Mesendoderm (in vitro differentiated cells): Measurements from ENCODE around the gene AADAT.
"Not testable (repeated sequence)": the region's sequence is repeated elsewhere in the genome, so short reads cannot be mapped to it uniquely, and the experiment has no call there.

ENCODE experiments used
- DNase-seq: peaks from one replicate; pipeline ENCODE4 v3.0.0; 2013
- H2AK5ac ChIP-seq: 2 replicates; pipeline ENCODE4 v1.6.1; 2013; ENCODE audit warnings: low read length, inconsistent platforms
- H2BK120ac ChIP-seq: 2 replicates; pipeline ENCODE4 v1.6.1; 2013; ENCODE audit warnings: low read depth, mild to moderate bottlenecking, low read length, moderate library complexity, mixed read lengths
- H2BK15ac ChIP-seq: replicated peaks from 2 replicates; pipeline ENCODE4 v1.6.1; 2013; ENCODE audit warnings: low read depth, mild to moderate bottlenecking, moderate library complexity
- H2BK5ac ChIP-seq: 2 replicates; pipeline ENCODE4 v1.6.1; 2013; ENCODE audit warnings: low read length, inconsistent platforms
- H3K18ac ChIP-seq: 2 replicates; pipeline ENCODE4 v1.6.1; 2013; ENCODE audit warnings: mild to moderate bottlenecking, low read length, mixed read lengths
- H3K23ac ChIP-seq: one replicate; pipeline ENCODE4 v1.6.1; 2013; ENCODE audit warnings: low read length
- H3K27ac ChIP-seq: 2 replicates; pipeline ENCODE4 v1.5.1; 2013; ENCODE audit warnings: low read depth, mild to moderate bottlenecking, inconsistent platforms, low read length, moderate library complexity
- H3K27me3 ChIP-seq: 2 replicates; pipeline ENCODE4 v1.6.1; 2013; ENCODE audit warnings: low read length, control low read depth, mild to moderate bottlenecking, inconsistent platforms; ENCODE audit not compliant: insufficient read depth, poor library complexity
- H3K36me3 ChIP-seq: 2 replicates; pipeline ENCODE4 v1.6.1; 2013; ENCODE audit warnings: low read length, inconsistent platforms; ENCODE audit not compliant: control insufficient read depth, insufficient read depth
- H3K4ac ChIP-seq: one replicate; pipeline ENCODE4 v1.6.1; 2013; ENCODE audit warnings: low read depth, mild to moderate bottlenecking, low read length, moderate library complexity
- H3K4me1 ChIP-seq: 2 replicates; pipeline ENCODE4 v1.6.1; 2013; ENCODE audit warnings: low read depth, low read length, inconsistent platforms; ENCODE audit not compliant: control insufficient read depth
- H3K4me2 ChIP-seq: 2 replicates; pipeline ENCODE4 v1.6.1; 2013; ENCODE audit warnings: low read length
- H3K4me3 ChIP-seq: 2 replicates; pipeline ENCODE4 v1.5.1; 2013; ENCODE audit warnings: mild to moderate bottlenecking, low read length
- H3K56ac ChIP-seq: one replicate; pipeline ENCODE4 v1.6.1; 2013; ENCODE audit warnings: low read length
- H3K79me1 ChIP-seq: 2 replicates; pipeline ENCODE4 v1.6.1; 2013; ENCODE audit warnings: low read length, inconsistent platforms
- H3K79me2 ChIP-seq: 2 replicates; pipeline ENCODE4 v1.6.1; 2013; ENCODE audit warnings: mild to moderate bottlenecking, low read length; ENCODE audit not compliant: control insufficient read depth, insufficient read depth
- H3K9ac ChIP-seq: 2 replicates; pipeline ENCODE4 v1.6.1; 2013; ENCODE audit warnings: low read length, inconsistent platforms
- H4K5ac ChIP-seq: one replicate; pipeline ENCODE4 v1.6.1; 2013; ENCODE audit warnings: low read length
- H4K8ac ChIP-seq: one replicate; pipeline ENCODE4 v1.6.1; 2013; ENCODE audit warnings: low read depth, mild to moderate bottlenecking, control low read depth, low read length, moderate library complexity
- WGBS: extraction: QIAGEN DNeasy Blood & Tissue Kit; methylation state at CpG from one replicate; pipeline ENCODE4 v1.1.7; 2013; ENCODE audit warnings: low lambda C conversion rate, missing lambda C conversion rate; ENCODE audit not compliant: insufficient coverage; ENCODE audit errors: extremely low coverage; 5-methylcytosine and 5-hydroxymethylcytosine counted together

AADAT gene

DNA sequence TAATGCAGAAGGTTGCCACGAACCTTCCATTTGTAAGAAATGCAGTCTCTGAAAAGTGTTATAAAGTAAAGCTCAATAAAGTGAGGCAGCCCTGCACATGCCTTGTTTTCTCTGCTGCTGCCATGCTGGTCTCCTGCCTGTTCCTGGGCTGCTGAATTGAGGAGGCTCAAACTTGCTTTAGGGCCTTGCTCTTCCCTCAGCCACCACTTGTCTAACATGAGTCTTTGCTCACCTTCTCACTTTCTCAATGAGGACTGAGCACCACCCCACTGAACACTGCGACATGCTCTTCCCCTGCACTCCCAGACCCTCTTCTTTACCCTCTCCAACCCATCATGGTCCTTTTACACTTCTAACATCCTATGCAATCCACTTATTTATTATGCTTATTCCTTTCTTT lies 38.4 kb downstream of the AADAT start:
- no CpG with 5 or more reads among the region's 2 CpGs for WGBS
- DNase-seq, result peak; percentile 23

DNA sequence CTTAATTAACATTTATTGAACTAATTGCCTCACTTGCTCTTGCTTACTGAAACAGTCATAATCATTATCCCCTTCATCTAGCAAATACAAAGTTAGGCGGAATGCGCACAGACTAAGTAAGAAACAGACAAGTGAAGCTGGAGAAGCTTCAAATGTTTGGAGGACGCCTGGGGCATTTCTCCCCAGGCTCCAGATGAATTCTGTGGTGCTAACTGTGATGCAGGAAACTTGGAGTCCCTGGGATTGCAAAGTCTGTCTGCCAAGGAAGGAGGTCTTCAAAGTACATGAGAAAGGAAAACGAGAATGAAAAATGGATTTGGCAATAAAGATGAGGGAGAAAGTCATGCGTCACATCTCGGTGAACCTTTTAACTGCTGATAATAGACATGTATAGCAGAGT lies 40.0 kb downstream of the AADAT start:
- no peak overlapping the region for H4K5ac ChIP-seq
- H3K4me2 ChIP-seq, result no peak overlapping the region
- H3K27ac ChIP-seq, result no peak overlapping the region
- no peaks in the 10 kb centered on the region for H3K36me3 ChIP-seq
- H3K4me3 ChIP-seq, result no peak overlapping the region
- no peak overlapping the region for H3K56ac ChIP-seq
- no peak for DNase-seq
- H3K4ac ChIP-seq, result no peak overlapping the region
- no CpG with 5 or more reads among the region's 6 CpGs for WGBS
- H2BK5ac ChIP-seq, result no peak overlapping the region
- no peak overlapping the region for H4K8ac ChIP-seq
- H3K79me2 ChIP-seq, result no peaks in the 10 kb centered on the region
- H2BK120ac ChIP-seq, result no peak overlapping the region
- no peaks in the 10 kb centered on the region for H3K79me1 ChIP-seq
- H3K9ac ChIP-seq, result no peak overlapping the region
- H2BK15ac ChIP-seq, result no peak overlapping the region
- no peak overlapping the region for H3K18ac ChIP-seq
- no peaks in the 10 kb centered on the region for H3K4me1 ChIP-seq
- no peaks in the 10 kb centered on the region for H3K27me3 ChIP-seq
- no peak overlapping the region for H2AK5ac ChIP-seq
- no peak overlapping the region for H3K23ac ChIP-seq

More for the DNA sequence above, 38.4 kb downstream of the AADAT start:
- H3K56ac ChIP-seq, result no peak overlapping the region
- H3K18ac ChIP-seq, result no peak overlapping the region
- no peak overlapping the region for H3K4me3 ChIP-seq
- H3K4me1 ChIP-seq, result no peaks in the 10 kb centered on the region
- no peak overlapping the region for H2AK5ac ChIP-seq
- no peak overlapping the region for H3K4ac ChIP-seq
- no peak overlapping the region for H3K27ac ChIP-seq
- H3K79me2 ChIP-seq, result no peaks in the 10 kb centered on the region
- H2BK5ac ChIP-seq, result no peak overlapping the region
- no peak overlapping the region for H3K4me2 ChIP-seq
- H3K36me3 ChIP-seq, result no peaks in the 10 kb centered on the region
- H3K79me1 ChIP-seq, result no peaks in the 10 kb centered on the region
- no peak overlapping the region for H2BK15ac ChIP-seq
- no peak overlapping the region for H4K5ac ChIP-seq
- no peaks in the 10 kb centered on the region for H3K27me3 ChIP-seq
- H4K8ac ChIP-seq, result no peak overlapping the region
- no peak overlapping the region for H3K9ac ChIP-seq
- no peak overlapping the region for H2BK120ac ChIP-seq
- H3K23ac ChIP-seq, result no peak overlapping the region

DNA sequence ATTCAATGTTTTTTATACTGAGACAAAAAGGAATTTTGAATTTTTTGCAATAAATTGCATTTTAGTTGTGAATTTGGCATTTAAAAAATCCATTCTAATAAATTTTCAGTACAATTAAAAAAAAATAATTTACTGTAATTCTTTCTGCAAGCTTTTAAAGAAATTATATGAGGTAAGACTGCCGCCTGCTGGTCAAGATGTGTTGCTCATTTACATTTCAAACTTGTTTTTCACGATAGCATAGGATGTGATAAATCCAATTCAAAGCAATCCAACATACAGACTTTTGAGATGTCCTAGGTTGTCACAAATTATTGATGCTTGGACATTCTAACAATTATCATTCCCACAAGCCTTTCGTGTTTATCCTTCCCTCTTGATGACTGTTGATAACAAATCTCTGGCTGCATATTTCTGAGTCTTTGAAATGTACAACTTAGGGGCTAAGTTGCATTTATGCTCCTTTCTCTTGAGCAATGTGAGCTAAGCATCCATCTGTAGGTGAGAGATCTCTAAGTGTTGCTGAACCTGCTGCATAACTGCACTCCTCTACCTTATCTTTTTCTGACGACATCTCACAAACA lies 41.9 kb downstream of the AADAT start:
- no peaks in the 10 kb centered on the region for H3K36me3 ChIP-seq
- H3K27ac ChIP-seq, result no peak overlapping the region
- H3K4me2 ChIP-seq, result no peak overlapping the region
- no peak overlapping the region for H2BK5ac ChIP-seq
- no peak overlapping the region for H3K56ac ChIP-seq
- H2BK15ac ChIP-seq, result no peak overlapping the region
- no peak overlapping the region for H3K18ac ChIP-seq
- no peaks in the 10 kb centered on the region for H3K79me2 ChIP-seq
- H3K27me3 ChIP-seq, result no peaks in the 10 kb centered on the region
- H3K9ac ChIP-seq, result no peak overlapping the region
- H2AK5ac ChIP-seq, result peak overlapping the region; percentile 12
- no peak overlapping the region for H3K4ac ChIP-seq
- H3K4me1 ChIP-seq, result no peaks in the 10 kb centered on the region
- H2BK120ac ChIP-seq, result no peak overlapping the region
- WGBS, result no CpG with 5 or more reads among the region's 4 CpGs
- H3K23ac ChIP-seq, result no peak overlapping the region
- no peak overlapping the region for H4K5ac ChIP-seq
- H3K4me3 ChIP-seq, result no peak overlapping the region
- no peak overlapping the region for H4K8ac ChIP-seq
- DNase-seq, result peak; percentile 68
- H3K79me1 ChIP-seq, result no peaks in the 10 kb centered on the region

DNA sequence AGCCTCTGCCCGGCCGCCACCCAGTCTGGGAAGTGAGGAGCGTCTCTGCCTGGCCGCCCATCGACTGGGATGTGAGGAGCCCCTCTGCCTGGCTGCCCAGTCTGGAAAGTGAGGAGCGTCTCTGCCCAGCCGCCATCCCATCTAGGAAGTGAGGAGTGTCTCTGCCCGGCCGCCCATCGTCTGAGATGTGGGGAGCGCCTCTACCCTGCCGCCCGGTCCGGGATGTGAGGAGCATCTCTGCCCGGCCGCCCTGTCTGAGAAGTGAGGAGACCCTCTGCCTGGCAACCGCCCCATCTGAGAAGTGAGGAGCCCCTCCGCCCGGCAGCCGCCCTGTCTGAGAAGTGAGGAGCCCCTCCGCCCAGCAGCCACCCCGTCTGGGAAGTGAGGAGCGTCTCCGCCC lies 43.6 kb downstream of the AADAT start:
- not testable (repeated sequence) for H3K4me2 ChIP-seq, H2AK5ac ChIP-seq, DNase-seq, H3K56ac ChIP-seq, H2BK120ac ChIP-seq, H2BK15ac ChIP-seq, H3K79me1 ChIP-seq, H4K5ac ChIP-seq, H3K79me2 ChIP-seq, H4K8ac ChIP-seq, H3K4ac ChIP-seq, H3K23ac ChIP-seq, H3K18ac ChIP-seq, H3K36me3 ChIP-seq, H3K4me3 ChIP-seq, H3K27ac ChIP-seq, H3K4me1 ChIP-seq, H3K9ac ChIP-seq, H3K27me3 ChIP-seq, H2BK5ac ChIP-seq
- WGBS, result no CpG with 5 or more reads among the region's 24 CpGs

DNA sequence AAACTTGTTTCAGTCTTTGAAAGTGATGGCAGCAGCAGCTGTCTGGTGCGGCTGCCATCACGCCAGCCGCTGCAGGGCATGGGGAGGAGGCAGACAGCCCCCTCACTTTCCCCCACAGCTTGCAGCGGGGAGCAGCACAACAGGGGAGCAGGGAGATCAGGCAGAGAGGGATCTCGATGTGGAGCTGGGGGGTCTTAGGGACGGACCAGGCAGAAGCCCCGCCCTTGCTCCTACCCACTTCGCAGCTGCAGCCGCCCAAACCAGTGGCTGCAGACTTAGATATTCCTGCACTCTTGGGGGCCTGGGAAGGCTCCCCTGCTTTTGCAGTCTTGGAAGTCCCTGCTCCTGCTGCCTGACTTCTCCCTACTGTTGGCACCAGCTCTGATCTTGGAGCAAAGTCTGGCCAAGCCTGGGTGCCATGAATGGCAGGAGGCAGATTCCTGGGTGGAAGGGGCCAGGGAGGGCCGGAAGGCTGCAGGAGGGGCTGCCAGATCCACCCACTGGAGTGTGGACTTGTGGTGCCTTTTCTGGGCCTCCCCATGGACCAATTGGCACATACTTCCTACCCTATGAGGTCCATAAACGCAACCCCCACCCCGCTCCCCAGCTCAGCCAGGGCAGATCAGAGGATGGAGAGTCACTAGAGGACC lies 49.6 kb downstream of the AADAT start:
- WGBS, result no CpG with 5 or more reads among the region's 12 CpGs
- H2BK5ac ChIP-seq, result no peak overlapping the region

DNA sequence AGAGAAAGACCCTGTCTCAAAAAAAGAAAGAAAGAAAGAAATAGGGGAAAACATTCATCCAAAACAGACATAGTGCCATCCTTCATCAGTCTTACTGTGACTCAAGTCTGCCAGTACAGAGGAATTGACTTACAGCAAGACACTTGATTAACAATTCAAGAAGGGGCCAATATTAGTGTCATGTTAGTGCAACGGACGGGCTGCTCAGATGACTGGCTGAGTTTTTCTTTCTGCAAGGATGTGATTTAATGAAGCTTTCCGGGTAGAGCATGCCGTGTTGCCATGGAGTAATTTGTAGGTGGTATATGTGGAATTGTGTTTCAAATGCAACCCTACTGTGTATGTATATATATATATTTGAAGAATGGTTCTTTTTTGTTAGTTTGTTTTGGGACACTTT lies 51.0 kb downstream of the AADAT start:
- no peak overlapping the region for H2AK5ac ChIP-seq
- H3K4ac ChIP-seq, result no peak overlapping the region
- H3K4me1 ChIP-seq, result no peaks in the 10 kb centered on the region
- H3K79me1 ChIP-seq, result no peaks in the 10 kb centered on the region
- H3K56ac ChIP-seq, result no peak overlapping the region
- DNase-seq, result no peak
- H3K27ac ChIP-seq, result no peak overlapping the region
- no peak overlapping the region for H3K18ac ChIP-seq
- no peak overlapping the region for H4K8ac ChIP-seq
- H3K9ac ChIP-seq, result no peak overlapping the region
- no peak overlapping the region for H4K5ac ChIP-seq
- no peaks in the 10 kb centered on the region for H3K36me3 ChIP-seq
- WGBS, result no CpG with 5 or more reads among the region's 4 CpGs
- no peaks in the 10 kb centered on the region for H3K79me2 ChIP-seq
- H2BK15ac ChIP-seq, result no peak overlapping the region
- no peak overlapping the region for H2BK120ac ChIP-seq
- H3K23ac ChIP-seq, result no peak overlapping the region
- H3K4me2 ChIP-seq, result no peak overlapping the region
- H3K27me3 ChIP-seq, result no peaks in the 10 kb centered on the region
- H3K4me3 ChIP-seq, result no peak overlapping the region
- H2BK5ac ChIP-seq, result no peak overlapping the region

More for the DNA sequence above, 49.6 kb downstream of the AADAT start:
- H3K4me1 ChIP-seq, result no peaks in the 10 kb centered on the region
- H3K36me3 ChIP-seq, result no peaks in the 10 kb centered on the region
- H3K79me2 ChIP-seq, result no peaks in the 10 kb centered on the region
- H2BK15ac ChIP-seq, result no peak overlapping the region
- no peak overlapping the region for H3K4ac ChIP-seq
- H2BK120ac ChIP-seq, result no peak overlapping the region
- H3K56ac ChIP-seq, result no peak overlapping the region
- no peak overlapping the region for H3K4me3 ChIP-seq
- H2AK5ac ChIP-seq, result no peak overlapping the region
- no peak overlapping the region for H3K9ac ChIP-seq
- H3K27ac ChIP-seq, result no peak overlapping the region
- DNase-seq, result no peak
- no peak overlapping the region for H3K4me2 ChIP-seq
- no peak overlapping the region for H4K5ac ChIP-seq
- H3K23ac ChIP-seq, result no peak overlapping the region
- no peaks in the 10 kb centered on the region for H3K79me1 ChIP-seq
- no peak overlapping the region for H4K8ac ChIP-seq
- no peak overlapping the region for H3K18ac ChIP-seq
- no peaks in the 10 kb centered on the region for H3K27me3 ChIP-seq
